HL-60/S4 (cell line): Measurements from ENCODE around the gene LYL1.

Experiments
- in situ Hi-C: fragments of 300-500 bp; cut with MboI; formaldehyde crosslinking; loops from 2 replicates; pipeline ENCODE4 v1.14.3; 2022; ENCODE audit warnings: low sequenced_read_pairs

Gene LYL1

GRCh38 chr19:13078897-13079541, 23.6 kb downstream of the LYL1 start:
- in situ Hi-C loops, result no loop called here

GRCh38 chr19:13078381-13078780, 24.3 kb downstream of the LYL1 start:
- in situ Hi-C loops, result no loop called here

GRCh38 chr19:13077240-13077639, 25.4 kb downstream of the LYL1 start:
- in situ Hi-C loops, result no loop called here

GRCh38 chr19:13076787-13077186, 25.9 kb downstream of the LYL1 start:
- in situ Hi-C loops, result no loop called here

- in situ Hi-C loops, result no loop called here
These were observed 26.3 kb downstream of the LYL1 start for GRCh38 chr19:13076320-13076719.

- in situ Hi-C loops, result no loop called here
These were observed 28.3 kb downstream of the LYL1 start for GRCh38 chr19:13074378-13074777.

GRCh38 chr19:13073263-13073662, 29.4 kb downstream of the LYL1 start:
- in situ Hi-C loops, result no loop called here

- in situ Hi-C loops, result no loop called here
These were observed 30.3 kb downstream of the LYL1 start for GRCh38 chr19:13072188-13072908.

GRCh38 chr19:13071444-13072187, 31.0 kb downstream of the LYL1 start:
- in situ Hi-C loops, result no loop called here

GRCh38 chr19:13070425-13071140, 32.1 kb downstream of the LYL1 start:
- in situ Hi-C loops, result no loop called here

- in situ Hi-C loops, result no loop called here
These were observed 33.0 kb downstream of the LYL1 start for GRCh38 chr19:13069415-13070359.

- in situ Hi-C loops, result no loop called here
These were observed 34.4 kb downstream of the LYL1 start for GRCh38 chr19:13068085-13068846.

- in situ Hi-C loops, result no loop called here
These were observed 35.5 kb downstream of the LYL1 start for GRCh38 chr19:13066933-13067807.

- in situ Hi-C loops, result no loop called here
These were observed 36.4 kb downstream of the LYL1 start for GRCh38 chr19:13066226-13066625.

- in situ Hi-C loops, result no loop called here
These were observed 38.6 kb downstream of the LYL1 start for GRCh38 chr19:13064092-13064489.

- in situ Hi-C loops, result no loop called here
These were observed 39.1 kb downstream of the LYL1 start for GRCh38 chr19:13063461-13064091.

GRCh38 chr19:13062317-13062716, 40.3 kb downstream of the LYL1 start:
- in situ Hi-C loops, result no loop called here
